ENCODE measurements around the gene CBARP. TPM values are rescaled to one million over a fixed set of nuclear protein-coding genes. Genes with fewer than 3 reads are reported as not detected.
A peak's percentile ranks its signal among the peaks of the same experiment; 100 is the strongest.

The CBARP gene
- total and polyA plus RNA-seq, 2 of the 13 experiments (the other 11 are each of a cell fraction or from before 2014, with no cell fraction given) = 1.2 to 1.4 TPM

- TF ChIP-seq ZNF263 (CRISPR knock-in tag; IDR thresholded peaks at IDR 0.05) (no peak), RNF2 (conservative IDR thresholded peaks at IDR 0.05; ENCODE audit: low read depth) (no peak), ZBED4 (CRISPR knock-in tag; IDR thresholded peaks at IDR 0.05; ENCODE audit: borderline replicate concordance) (no peak), ATF2 (CRISPR knock-in tag; IDR thresholded peaks at IDR 0.05) (peak; percentile 91), ZSCAN30 (CRISPR knock-in tag; IDR thresholded peaks at IDR 0.05) (no peak), ISL2 (CRISPR knock-in tag; IDR thresholded peaks at IDR 0.05) (no peak), TFDP1 (CRISPR knock-in tag; IDR thresholded peaks at IDR 0.05; ENCODE audit: borderline replicate concordance) (no peak; the same call in 1 of the 2 replicates), ZBTB20 (CRISPR knock-in tag; IDR thresholded peaks at IDR 0.05; ENCODE audit: borderline replicate concordance, low read depth) (0 out of 2 replicates have a peak, but pooled peaks have one; percentile 13), TRAFD1 (CRISPR knock-in tag; IDR thresholded peaks at IDR 0.05; ENCODE audit: borderline replicate concordance) (no peak), ZNF530 (CRISPR knock-in tag; IDR thresholded peaks at IDR 0.05; ENCODE audit: low read depth) (no peak), ZNF776 (CRISPR knock-in tag; IDR thresholded peaks at IDR 0.05) (no peak), PHF20 (CRISPR knock-in tag; IDR thresholded peaks at IDR 0.05) (no peak), ZNF777 (CRISPR knock-in tag; IDR thresholded peaks at IDR 0.05) (no peak; the same call in 1 of the 2 replicates), RXRB (CRISPR knock-in tag; IDR thresholded peaks at IDR 0.05; ENCODE audit: borderline replicate concordance) (no peak)
Measured at GRCh38 chr19:1239796-1240737, 2.3 kb upstream of the CBARP start (continued).
